GM13977 (cell line): ENCODE results near the gene ANKRD66.

ENCODE experiments used
- DNase-seq: peaks from one replicate; pipeline ENCODE4 v3.0.0; 2012; ENCODE audit warnings: low spot score
- in situ Hi-C: fragments of 300-500 bp; cut with MboI; formaldehyde crosslinking; loops from one replicate; pipeline ENCODE4 v1.12.0; 2022; ENCODE audit warnings: low sequenced_read_pairs, low pct_unique_long_range_greater_than_20kb, mixed read lengths, inconsistent platforms; ENCODE audit not compliant: unreplicated experiment
- TF ChIP-seq, protein P1 (sequence below): IDR thresholded peaks from 2 replicates; pipeline ENCODE4 v1.5.1; 2012; ENCODE audit warnings: mild to moderate bottlenecking, control low read depth; ENCODE audit not compliant: insufficient read depth; ENCODE audit errors: extremely low read depth, missing control alignments

The ANKRD66 gene

DNA sequence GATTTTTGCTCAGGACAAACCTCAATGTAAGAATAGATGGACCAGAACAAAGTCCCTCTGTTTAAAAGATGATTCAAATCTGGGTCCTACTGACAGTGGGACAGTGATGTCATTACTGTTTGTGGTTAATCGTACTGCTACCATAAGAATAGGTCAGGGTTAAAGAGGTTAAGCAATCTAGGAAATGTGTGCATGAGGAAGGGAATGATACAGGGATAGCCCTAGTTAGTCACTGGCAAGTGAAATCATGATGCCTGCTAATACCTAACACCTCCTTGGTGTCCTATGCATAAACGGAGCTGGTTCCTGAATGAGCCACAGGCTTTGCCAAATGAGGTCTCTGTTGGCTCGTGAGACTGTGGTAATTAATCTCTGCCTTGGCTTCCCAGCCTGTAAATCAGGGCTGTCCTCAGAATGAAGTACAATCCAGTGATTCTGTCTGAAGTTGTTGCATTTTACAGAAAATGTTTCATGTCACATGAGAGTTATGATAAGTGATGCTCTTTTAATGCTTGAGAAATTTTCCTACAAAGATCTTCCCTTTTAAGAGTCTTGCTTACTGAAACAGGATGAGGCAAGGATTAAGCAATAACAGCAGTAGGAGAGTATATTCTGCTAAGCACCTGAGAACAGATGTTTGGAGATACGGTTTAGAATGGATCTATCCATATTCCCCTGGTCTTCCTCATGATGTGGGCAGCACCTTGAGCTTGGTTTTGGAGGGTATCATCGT, 50.3 kb downstream of the ANKRD66 start:
- in situ Hi-C loops: no loop called here
- DNase-seq: no peak
- TF ChIP-seq, protein P1, sequence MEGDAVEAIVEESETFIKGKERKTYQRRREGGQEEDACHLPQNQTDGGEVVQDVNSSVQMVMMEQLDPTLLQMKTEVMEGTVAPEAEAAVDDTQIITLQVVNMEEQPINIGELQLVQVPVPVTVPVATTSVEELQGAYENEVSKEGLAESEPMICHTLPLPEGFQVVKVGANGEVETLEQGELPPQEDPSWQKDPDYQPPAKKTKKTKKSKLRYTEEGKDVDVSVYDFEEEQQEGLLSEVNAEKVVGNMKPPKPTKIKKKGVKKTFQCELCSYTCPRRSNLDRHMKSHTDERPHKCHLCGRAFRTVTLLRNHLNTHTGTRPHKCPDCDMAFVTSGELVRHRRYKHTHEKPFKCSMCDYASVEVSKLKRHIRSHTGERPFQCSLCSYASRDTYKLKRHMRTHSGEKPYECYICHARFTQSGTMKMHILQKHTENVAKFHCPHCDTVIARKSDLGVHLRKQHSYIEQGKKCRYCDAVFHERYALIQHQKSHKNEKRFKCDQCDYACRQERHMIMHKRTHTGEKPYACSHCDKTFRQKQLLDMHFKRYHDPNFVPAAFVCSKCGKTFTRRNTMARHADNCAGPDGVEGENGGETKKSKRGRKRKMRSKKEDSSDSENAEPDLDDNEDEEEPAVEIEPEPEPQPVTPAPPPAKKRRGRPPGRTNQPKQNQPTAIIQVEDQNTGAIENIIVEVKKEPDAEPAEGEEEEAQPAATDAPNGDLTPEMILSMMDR: no peak

DNA sequence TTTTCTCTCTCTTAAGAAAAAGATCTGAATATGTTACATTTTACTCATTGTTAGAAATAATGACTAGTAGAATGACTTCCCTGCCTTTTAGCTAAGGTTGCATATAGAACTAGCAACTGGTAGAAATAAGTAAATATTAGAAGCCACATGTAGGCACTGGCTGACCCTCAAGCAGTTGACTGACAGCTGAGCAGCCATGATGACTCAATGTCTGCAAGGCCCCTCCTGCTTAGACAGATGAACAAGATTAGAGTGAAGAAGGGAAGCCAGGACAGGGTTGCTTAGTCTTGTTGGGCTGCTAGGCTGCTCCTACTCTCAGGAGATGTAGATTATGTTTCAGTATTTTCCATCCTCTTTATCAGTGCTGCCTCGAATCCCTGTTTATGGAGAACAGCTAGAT, 52.9 kb downstream of the ANKRD66 start:
- in situ Hi-C loops: no loop called here
- DNase-seq: no peak
- TF ChIP-seq, protein P1: no peak

DNA sequence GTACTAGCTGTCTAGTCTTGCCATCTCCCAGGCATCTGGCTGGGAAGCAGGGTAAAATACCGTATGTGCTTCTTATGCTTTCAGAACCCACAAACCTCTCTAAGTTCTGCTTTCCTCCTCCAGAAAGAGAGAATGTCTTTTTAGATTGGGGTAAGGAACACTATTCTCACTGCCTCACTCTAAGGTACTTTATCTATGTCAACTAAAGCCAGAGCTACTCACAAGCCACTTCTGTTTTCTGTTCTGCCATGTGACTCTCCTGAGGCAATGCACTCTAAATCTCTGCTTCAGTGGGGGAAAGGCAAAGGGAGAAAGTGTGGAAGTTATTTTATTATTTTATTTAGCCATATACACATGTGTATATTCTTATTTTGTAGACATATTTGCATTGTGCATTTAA, 62.1 kb downstream of the ANKRD66 start:
- TF ChIP-seq, protein P1: no peak
- DNase-seq: no peak
- in situ Hi-C loops: no loop called here
